A549 (cell line): ENCODE measurements around the gene EDN2. TPM values are rescaled to one million over a fixed set of nuclear protein-coding genes. Genes with fewer than 3 reads are reported as not detected.
A peak's percentile ranks its signal among the peaks of the same experiment; 100 is the strongest.

Source experiments
- ATAC-seq, 2 experiments: fragments of 200-7000 bp in 1 of 2; fragments of >200 bp in 1 of 2; cut with Nextera tagmentation in 1 of 2; cut with Tn5 transposase in 1 of 2; 3 replicates each; pipeline versions ENCODE4 v1.8.0 to v1.9.1; 2018 to 2020; ENCODE audit warnings: mild to moderate bottlenecking in 1 of 2, moderate library complexity in 1 of 2
- CTCF ChIA-PET: fragments of 300-600 bp; sonication (Branson Sonifier 250); formaldehyde crosslinking; extraction: SDS; loops from one replicate; lab custom pipeline; 2021; ENCODE audit warnings: antibody characterized with exemption, inconsistent platforms; lab: Yijun Ruan, JAX
- POLR2A ChIA-PET: fragments of 350-600 bp; formaldehyde crosslinking; extraction: SDS; loops from one replicate; lab custom pipeline; 2021; ENCODE audit warnings: antibody characterized with exemption, inconsistent platforms; lab: Yijun Ruan, JAX
- DNase-seq, 2 experiments: peaks; one replicate each; pipeline versions ENCODE4 v3.0.0 to v3.0.0-alpha.2; 2011 to 2016; ENCODE audit warnings: low read depth in 1 of 2, low spot score in 1 of 2
- FAIRE-seq: peaks from 2 replicates; lab custom pipeline; 2011; peaks lifted over from hg19 to GRCh38; lab: Jason Lieb, UNC
- H3K27ac ChIP-seq, 2 experiments: fragments of >200 bp; sonication (Bioruptor Twin); formaldehyde crosslinking; 3 replicates each; pipeline ENCODE4 v1.5.1; 2016 to 2017
- H3K4me1 ChIP-seq: fragments of >200 bp; sonication (Bioruptor Twin); formaldehyde crosslinking; 3 replicates; pipeline ENCODE4 v1.6.1; 2016
- H3K4me2 ChIP-seq: fragments of >200 bp; sonication (Bioruptor Twin); formaldehyde crosslinking; 3 replicates; pipeline ENCODE4 v1.6.1; 2016
- H3K4me3 ChIP-seq: fragments of >200 bp; sonication (Bioruptor Twin); formaldehyde crosslinking; 3 replicates; pipeline ENCODE4 v1.5.1; 2016
- H3K9me3 ChIP-seq: fragments of >200 bp; sonication (Bioruptor Twin); formaldehyde crosslinking; 3 replicates; pipeline ENCODE4 v1.6.1; 2016
- BHLHE40 ChIP-seq: IDR thresholded peaks from 2 replicates; pipeline ENCODE4 v1.6.1; 2012; ENCODE audit warnings: low read depth, low read length, inconsistent platforms
- CHD4 ChIP-seq: fragments of 200-600 bp; sonication (generic); IDR thresholded peaks from 2 replicates; pipeline ENCODE4 v1.6.1; 2016; ENCODE audit warnings: antibody characterized with exemption, mild to moderate bottlenecking, borderline replicate concordance
- EP300 ChIP-seq, 2 experiments: fragments of >200 bp; sonication (Bioruptor Twin); formaldehyde crosslinking; IDR thresholded peaks; 2 replicates in 1 of 2; 3 replicates in 1 of 2; pipeline ENCODE4 v1.6.1; 2016 to 2017
- ESRRA ChIP-seq: fragments of 150-350 bp; IDR thresholded peaks from 2 replicates; pipeline ENCODE4 v1.6.1; 2014; ENCODE audit warnings: mild to moderate bottlenecking, low read length, borderline replicate concordance
- HDAC2 ChIP-seq: fragments of 200-600 bp; sonication (generic); IDR thresholded peaks from 2 replicates; pipeline ENCODE4 v1.6.1; 2016
- JUN ChIP-seq, 2 experiments: fragments of >200 bp; sonication (Bioruptor Twin); formaldehyde crosslinking; IDR thresholded peaks; 2 replicates in 1 of 2; 3 replicates in 1 of 2; pipeline ENCODE4 v1.6.1; 2016 to 2017
- MAFK ChIP-seq: fragments of 450-650 bp; IDR thresholded peaks from 2 replicates; pipeline ENCODE4 v1.6.1; 2014; ENCODE audit not compliant: partially characterized antibody
- MAZ ChIP-seq: fragments of 150-350 bp; IDR thresholded peaks from 2 replicates; pipeline ENCODE4 v1.6.1; 2014; ENCODE audit warnings: antibody characterized with exemption, low read depth, low read length, borderline replicate concordance
- NFE2L2 ChIP-seq: fragments of 150-350 bp; conservative IDR thresholded peaks from 2 replicates; pipeline ENCODE4 v1.6.1; 2014; ENCODE audit warnings: low read length
- NPAS2 ChIP-seq: fragments of 250-450 bp; sonication (Bioruptor Pico); IDR thresholded peaks from 2 replicates; pipeline ENCODE4 v1.8.0; 2022; ENCODE audit warnings: mild to moderate bottlenecking, moderate library complexity, borderline replicate concordance
- NR3C1 ChIP-seq: fragments of >200 bp; sonication (Bioruptor Twin); formaldehyde crosslinking; IDR thresholded peaks from 3 replicates; pipeline ENCODE4 v1.6.1; 2017
- POLR2AphosphoS2 ChIP-seq: conservative IDR thresholded peaks from 2 replicates; pipeline ENCODE4 v1.6.1; 2012; ENCODE audit warnings: low read length, improper control_type of control experiment, inconsistent platforms
- RARB ChIP-seq: fragments of 250-450 bp; sonication (Bioruptor Pico); IDR thresholded peaks from 2 replicates; pipeline ENCODE4 v1.8.0; 2021; ENCODE audit warnings: mild to moderate bottlenecking, moderate library complexity
- RCOR1 ChIP-seq: fragments of 150-350 bp; IDR thresholded peaks from 2 replicates; pipeline ENCODE4 v1.6.1; 2014; ENCODE audit warnings: antibody characterized with exemption, low read length, low read depth
- SMC3 ChIP-seq: fragments of >200 bp; sonication (Bioruptor Twin); formaldehyde crosslinking; IDR thresholded peaks from 3 replicates; pipeline ENCODE4 v1.6.1; 2018; ENCODE audit warnings: inconsistent platforms
- ZFP36 ChIP-seq: fragments of 450-650 bp; IDR thresholded peaks from 2 replicates; pipeline ENCODE4 v1.6.1; 2014; ENCODE audit warnings: borderline replicate concordance; ENCODE audit not compliant: partially characterized antibody
- WGBS: methylation state at CpG from one replicate; pipeline ENCODE4 v1.1.6; 2017; ENCODE audit errors: missing lambda C conversion rate; 5-methylcytosine and 5-hydroxymethylcytosine counted together
- polyA plus RNA-seq, 4 experiments: library from polyadenylated mRNA; depleted of rRNA in 3 of 4; stranded (reverse); fragments of >200 nt; fragmentation: RNase III in 1 of 4; extraction: RNeasy Plus Mini Kit Qiagen cat#74134 plus additional on column Dnase treatment in 1 of 4; gene quantifications; 2 replicates in 3 of 4; 3 replicates in 1 of 4; pipeline ENCODE4 v1.2.3, GENCODE V29; 2011 to 2017
- TF ChIP-seq, protein P1 (sequence below): fragments of 150-350 bp; IDR thresholded peaks from 2 replicates; pipeline ENCODE4 v1.6.1; 2014; ENCODE audit warnings: low read depth, mild to moderate bottlenecking, low read length
- TF ChIP-seq, protein P2 (sequence below): IDR thresholded peaks from 2 replicates; pipeline ENCODE4 v1.6.1; 2012; ENCODE audit warnings: low read depth, borderline replicate concordance
- TF ChIP-seq, protein P3 (sequence below): fragments of >200 bp; sonication (Bioruptor Twin); formaldehyde crosslinking; IDR thresholded peaks from 3 replicates; pipeline ENCODE4 v1.6.1; 2016
- TF ChIP-seq, protein P4 (sequence below): IDR thresholded peaks from 2 replicates; pipeline ENCODE4 v1.6.1; 2012

The EDN2 gene
- polyA plus RNA-seq, 2 of the 4 experiments (the other 2 are of a cell fraction) = 1.2 to 3.2 TPM

DNA sequence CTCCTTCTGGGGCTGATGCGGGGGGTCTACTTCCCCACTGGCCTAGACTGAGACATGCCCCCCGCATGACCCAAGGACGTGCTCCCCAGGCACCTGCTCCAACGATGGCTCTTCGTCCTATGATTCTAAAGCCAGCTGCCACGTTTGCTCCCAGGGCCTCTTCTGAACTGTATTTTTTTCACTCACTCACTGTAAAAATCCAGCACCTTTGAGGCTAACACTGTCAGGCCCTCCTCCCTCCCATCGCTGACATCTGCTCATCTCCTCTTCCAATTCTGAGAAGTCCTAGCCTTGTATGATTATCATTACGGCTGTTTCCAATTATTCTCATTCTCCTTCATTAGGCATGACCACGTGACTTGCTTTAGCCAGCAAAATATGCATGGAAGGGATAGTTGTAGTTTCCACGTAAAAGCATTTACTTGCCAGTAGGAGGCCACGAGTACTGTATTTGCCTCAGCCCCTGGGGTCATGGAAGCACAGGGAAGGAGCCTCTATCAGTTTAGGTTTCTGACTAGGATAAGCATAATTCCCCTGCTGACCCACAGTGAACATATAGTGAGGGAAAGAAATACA lies 19.1 kb upstream of the EDN2 start:
- TF ChIP-seq, protein P1, sequence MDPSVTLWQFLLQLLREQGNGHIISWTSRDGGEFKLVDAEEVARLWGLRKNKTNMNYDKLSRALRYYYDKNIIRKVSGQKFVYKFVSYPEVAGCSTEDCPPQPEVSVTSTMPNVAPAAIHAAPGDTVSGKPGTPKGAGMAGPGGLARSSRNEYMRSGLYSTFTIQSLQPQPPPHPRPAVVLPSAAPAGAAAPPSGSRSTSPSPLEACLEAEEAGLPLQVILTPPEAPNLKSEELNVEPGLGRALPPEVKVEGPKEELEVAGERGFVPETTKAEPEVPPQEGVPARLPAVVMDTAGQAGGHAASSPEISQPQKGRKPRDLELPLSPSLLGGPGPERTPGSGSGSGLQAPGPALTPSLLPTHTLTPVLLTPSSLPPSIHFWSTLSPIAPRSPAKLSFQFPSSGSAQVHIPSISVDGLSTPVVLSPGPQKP = no peak
- TF ChIP-seq EP300 (IDR thresholded peaks at IDR 0.05) (no peak), BHLHE40 (no peak), RCOR1 (no peak), ZFP36 (no peak), ESRRA (no peak), RARB (no peak), POLR2AphosphoS2 (no peak), CHD4 (no peak)
- TF ChIP-seq, protein P2, sequence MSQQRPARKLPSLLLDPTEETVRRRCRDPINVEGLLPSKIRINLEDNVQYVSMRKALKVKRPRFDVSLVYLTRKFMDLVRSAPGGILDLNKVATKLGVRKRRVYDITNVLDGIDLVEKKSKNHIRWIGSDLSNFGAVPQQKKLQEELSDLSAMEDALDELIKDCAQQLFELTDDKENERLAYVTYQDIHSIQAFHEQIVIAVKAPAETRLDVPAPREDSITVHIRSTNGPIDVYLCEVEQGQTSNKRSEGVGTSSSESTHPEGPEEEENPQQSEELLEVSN = no peak
- TF ChIP-seq, protein P3, sequence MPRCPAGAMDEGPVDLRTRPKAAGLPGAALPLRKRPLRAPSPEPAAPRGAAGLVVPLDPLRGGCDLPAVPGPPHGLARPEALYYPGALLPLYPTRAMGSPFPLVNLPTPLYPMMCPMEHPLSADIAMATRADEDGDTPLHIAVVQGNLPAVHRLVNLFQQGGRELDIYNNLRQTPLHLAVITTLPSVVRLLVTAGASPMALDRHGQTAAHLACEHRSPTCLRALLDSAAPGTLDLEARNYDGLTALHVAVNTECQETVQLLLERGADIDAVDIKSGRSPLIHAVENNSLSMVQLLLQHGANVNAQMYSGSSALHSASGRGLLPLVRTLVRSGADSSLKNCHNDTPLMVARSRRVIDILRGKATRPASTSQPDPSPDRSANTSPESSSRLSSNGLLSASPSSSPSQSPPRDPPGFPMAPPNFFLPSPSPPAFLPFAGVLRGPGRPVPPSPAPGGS = no peak
- TF ChIP-seq, protein P4, sequence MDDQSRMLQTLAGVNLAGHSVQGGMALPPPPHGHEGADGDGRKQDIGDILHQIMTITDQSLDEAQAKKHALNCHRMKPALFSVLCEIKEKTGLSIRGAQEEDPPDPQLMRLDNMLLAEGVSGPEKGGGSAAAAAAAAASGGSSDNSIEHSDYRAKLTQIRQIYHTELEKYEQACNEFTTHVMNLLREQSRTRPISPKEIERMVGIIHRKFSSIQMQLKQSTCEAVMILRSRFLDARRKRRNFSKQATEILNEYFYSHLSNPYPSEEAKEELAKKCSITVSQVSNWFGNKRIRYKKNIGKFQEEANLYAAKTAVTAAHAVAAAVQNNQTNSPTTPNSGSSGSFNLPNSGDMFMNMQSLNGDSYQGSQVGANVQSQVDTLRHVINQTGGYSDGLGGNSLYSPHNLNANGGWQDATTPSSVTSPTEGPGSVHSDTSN = no peak
- ChIA-PET POLR2A (no interaction called here), CTCF (interaction anchor here (3.1 kb wide), 1 partner anchor 9 kb away, joined by 13 read pairs; no protein-coding TSS in a partner anchor)
- H3K4me3 ChIP-seq = no peak overlapping the region
- DNase-seq (no peak), ATAC-seq (peak in 1 of 2 experiments; percentile 26; a peak in 1 of 6 replicates), FAIRE-seq (no peak)
- no peak overlapping the region for H3K4me2 ChIP-seq
- no peak overlapping the region; a peak in 1 of 6 replicates for H3K27ac ChIP-seq
- no peaks in the 10 kb centered on the region for H3K9me3 ChIP-seq
- H3K4me1 ChIP-seq = peaks cover 29% of the 10 kb centered on the region
- 83% methylated on average over 11 of the region's 11 CpGs for WGBS

DNA sequence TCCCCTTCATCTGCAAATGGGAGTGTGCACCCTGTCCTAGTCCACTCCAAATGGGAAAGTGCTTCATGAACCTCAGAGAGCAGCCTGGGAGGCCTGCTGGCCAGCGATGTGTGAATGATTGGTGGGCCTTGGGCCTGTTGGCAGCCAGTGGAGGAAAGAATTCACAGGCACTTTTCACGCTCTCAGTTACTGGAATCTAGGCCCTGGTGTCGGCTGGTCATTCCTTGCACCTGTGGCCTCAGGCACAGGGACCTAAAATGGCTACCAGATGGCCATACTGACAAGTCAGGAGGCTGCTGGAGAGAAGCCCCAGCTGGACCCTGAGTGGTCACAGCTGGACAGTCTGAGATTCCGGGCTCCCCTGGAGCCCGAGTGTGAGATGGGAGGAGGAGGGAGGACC lies 18.4 kb upstream of the EDN2 start:
- no peak for TF ChIP-seq NFE2L2
- TF ChIP-seq, protein P2 = no peak
- TF ChIP-seq, protein P4 = no peak
- no peak for TF ChIP-seq MAFK
- no peak for TF ChIP-seq NR3C1
- TF ChIP-seq NPAS2 (CRISPR knock-in tag) = no peak
- TF ChIP-seq HDAC2 = no peak
- no peak for TF ChIP-seq MAZ
- TF ChIP-seq CHD4 = no peak
- no peak for TF ChIP-seq SMC3
- no peak for TF ChIP-seq JUN (IDR thresholded peaks at IDR 0.05)
- TF ChIP-seq RCOR1 = no peak
- FAIRE-seq (no peak), DNase-seq (no peak), ATAC-seq (no peak)
- POLR2A ChIA-PET = no interaction called here
- CTCF ChIA-PET = interaction anchor here (3.1 to 4.4 kb wide), 2 partner anchors 10 to 13 kb away, joined by 13 to 29 read pairs; no protein-coding TSS in a partner anchor
- 91% methylated on average over 3 of the region's 5 CpGs for WGBS
- Histone ChIP-seq H3K4me1 (peaks cover 36% of the 10 kb centered on the region), H3K4me2 (no peak overlapping the region), H3K4me3 (no peak overlapping the region), H3K9me3 (no peaks in the 10 kb centered on the region), H3K27ac (no peak overlapping the region)
